GM06990 (cell line): ENCODE measurements around the gene OVOL1.

Source experiments
- DNase-seq: peaks from one replicate; pipeline ENCODE4 v3.0.0-alpha.2; 2011; ENCODE audit not compliant: insufficient read length; ENCODE audit errors: extremely low read depth
- H3K27me3 ChIP-seq: replicated peaks from 2 replicates; pipeline ENCODE4 v1.6.0; 2011; ENCODE audit warnings: low read length; ENCODE audit not compliant: control insufficient read depth, insufficient read depth
- H3K36me3 ChIP-seq: 2 replicates; pipeline ENCODE4 v1.5.1; 2011; ENCODE audit warnings: low read length; ENCODE audit not compliant: control insufficient read depth, insufficient read depth
- H3K4me3 ChIP-seq: replicated peaks from 2 replicates; pipeline ENCODE4 v1.5.1; 2011; ENCODE audit warnings: low read depth, mild to moderate bottlenecking, control low read depth, low read length
- TF ChIP-seq, protein P1 (sequence below): IDR thresholded peaks from 2 replicates; pipeline ENCODE4 v1.5.1; 2011; ENCODE audit warnings: low read length, control low read depth, mild to moderate bottlenecking, inconsistent platforms; ENCODE audit not compliant: insufficient read depth, poor library complexity, severe bottlenecking

Gene OVOL1

DNA sequence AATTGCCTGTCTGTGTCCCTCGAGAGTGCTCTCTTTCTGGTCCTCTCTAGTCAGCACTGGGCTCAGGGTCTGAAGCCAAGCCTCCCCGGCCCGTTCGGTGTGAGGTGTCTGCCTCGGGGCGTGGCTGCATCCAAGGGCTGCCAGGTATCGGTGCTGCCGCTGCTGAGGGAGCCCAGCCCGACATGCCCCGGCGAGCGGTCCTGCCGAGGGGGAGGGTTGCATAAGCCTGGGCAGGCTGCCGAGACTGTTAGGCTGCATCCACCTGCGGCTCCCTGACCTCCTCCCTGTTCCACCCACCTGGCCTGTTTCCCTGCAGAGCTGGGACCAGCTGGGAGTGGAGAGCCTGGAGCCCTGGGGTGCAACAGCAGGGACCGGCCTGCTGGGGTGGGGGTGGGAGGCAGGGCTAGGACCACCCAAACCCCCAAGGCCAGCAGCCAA lies 6.3 kb downstream of the OVOL1 start:
- H3K27me3 ChIP-seq = peaks cover 3% of the 10 kb centered on the region
- no peaks in the 10 kb centered on the region for H3K36me3 ChIP-seq
- TF ChIP-seq, protein P1, sequence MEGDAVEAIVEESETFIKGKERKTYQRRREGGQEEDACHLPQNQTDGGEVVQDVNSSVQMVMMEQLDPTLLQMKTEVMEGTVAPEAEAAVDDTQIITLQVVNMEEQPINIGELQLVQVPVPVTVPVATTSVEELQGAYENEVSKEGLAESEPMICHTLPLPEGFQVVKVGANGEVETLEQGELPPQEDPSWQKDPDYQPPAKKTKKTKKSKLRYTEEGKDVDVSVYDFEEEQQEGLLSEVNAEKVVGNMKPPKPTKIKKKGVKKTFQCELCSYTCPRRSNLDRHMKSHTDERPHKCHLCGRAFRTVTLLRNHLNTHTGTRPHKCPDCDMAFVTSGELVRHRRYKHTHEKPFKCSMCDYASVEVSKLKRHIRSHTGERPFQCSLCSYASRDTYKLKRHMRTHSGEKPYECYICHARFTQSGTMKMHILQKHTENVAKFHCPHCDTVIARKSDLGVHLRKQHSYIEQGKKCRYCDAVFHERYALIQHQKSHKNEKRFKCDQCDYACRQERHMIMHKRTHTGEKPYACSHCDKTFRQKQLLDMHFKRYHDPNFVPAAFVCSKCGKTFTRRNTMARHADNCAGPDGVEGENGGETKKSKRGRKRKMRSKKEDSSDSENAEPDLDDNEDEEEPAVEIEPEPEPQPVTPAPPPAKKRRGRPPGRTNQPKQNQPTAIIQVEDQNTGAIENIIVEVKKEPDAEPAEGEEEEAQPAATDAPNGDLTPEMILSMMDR = no peak
- no peak for DNase-seq
- no peak overlapping the region for H3K4me3 ChIP-seq

DNA sequence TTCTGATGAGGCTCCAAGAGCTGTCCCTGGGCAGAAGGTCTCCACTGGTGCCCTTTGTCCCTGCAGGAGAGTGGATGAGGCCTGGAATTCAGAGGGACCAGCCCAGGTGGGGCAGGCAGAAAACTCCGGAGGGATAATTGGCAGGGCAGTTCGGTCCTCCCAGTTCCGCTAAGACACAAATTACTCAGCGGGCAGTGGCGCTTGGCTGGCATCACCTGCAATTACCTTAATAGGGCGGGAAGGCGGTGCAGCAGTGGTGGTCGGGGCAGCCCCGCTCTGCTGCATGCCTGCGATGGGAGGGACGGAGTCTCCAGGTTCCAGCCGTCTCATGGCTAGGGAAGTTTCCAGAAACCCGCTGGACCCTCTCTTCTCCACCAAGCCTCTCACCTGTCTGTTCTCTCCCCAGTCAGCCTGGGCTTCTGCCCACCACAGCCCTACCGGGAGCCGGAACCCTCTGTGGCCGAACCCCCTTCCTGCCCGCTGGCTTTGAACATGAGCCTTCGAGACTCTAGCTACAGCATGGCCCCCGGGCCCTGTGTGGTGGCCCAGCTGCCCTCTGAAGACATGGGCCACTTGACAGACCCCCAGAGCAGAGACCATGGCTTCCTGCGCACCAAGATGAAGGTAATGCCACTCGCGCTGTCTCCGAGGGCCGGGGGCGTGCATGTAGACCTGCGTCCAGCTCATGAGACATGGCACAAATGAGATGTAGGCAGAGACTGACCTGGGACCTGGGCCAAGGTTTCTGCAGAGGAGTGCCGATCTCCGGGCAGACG lies 7.0 kb downstream of the OVOL1 start:
- TF ChIP-seq, protein P1 = no peak
- peaks cover 3% of the 10 kb centered on the region for H3K27me3 ChIP-seq
- DNase-seq = no peak
- no peaks in the 10 kb centered on the region for H3K36me3 ChIP-seq
- no peak overlapping the region for H3K4me3 ChIP-seq

DNA sequence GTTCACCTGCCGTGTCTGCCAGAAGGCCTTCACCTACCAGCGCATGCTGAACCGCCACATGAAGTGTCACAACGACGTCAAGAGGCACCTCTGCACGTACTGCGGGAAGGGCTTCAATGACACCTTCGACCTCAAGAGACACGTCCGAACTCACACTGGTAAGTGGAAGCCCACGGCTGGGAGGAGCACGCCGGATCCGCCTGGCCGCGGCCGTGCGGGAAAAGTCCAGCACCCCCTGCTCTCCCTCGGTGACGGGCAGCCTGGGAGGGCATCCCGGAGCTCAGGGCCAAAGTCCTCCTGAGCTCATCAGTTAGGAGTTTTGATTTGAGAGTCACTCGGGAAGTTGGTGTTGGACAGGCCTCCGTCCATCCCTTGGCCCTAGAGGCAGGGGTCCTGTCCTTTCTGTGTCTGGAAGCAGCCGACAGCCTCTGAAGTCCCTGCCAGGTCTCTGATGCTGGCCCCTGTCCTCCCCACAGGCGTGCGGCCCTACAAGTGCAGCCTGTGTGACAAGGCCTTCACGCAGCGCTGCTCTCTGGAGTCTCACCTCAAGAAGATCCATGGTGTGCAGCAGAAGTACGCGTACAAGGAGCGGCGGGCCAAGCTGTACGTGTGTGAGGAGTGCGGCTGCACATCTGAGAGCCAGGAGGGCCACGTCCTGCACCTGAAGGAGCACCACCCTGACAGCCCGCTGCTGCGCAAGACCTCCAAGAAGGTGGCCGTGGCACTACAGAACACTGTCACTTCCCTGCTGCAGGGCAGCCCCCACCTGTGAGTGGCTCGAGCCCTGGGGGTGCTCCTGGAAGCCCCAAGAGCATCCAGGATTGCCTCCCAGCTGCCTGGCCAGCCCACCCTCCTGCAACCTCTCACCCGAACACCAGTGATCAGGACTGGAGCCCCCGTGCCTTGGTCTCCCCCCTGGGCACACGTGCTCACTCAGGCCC lies 8.0 kb downstream of the OVOL1 start:
- Histone ChIP-seq H3K4me3 (no peak overlapping the region), H3K36me3 (no peaks in the 10 kb centered on the region), H3K27me3 (no peaks in the 10 kb centered on the region; the same call in 1 of the 2 replicates)
- DNase-seq = no peak
- TF ChIP-seq, protein P1 = no peak

DNA sequence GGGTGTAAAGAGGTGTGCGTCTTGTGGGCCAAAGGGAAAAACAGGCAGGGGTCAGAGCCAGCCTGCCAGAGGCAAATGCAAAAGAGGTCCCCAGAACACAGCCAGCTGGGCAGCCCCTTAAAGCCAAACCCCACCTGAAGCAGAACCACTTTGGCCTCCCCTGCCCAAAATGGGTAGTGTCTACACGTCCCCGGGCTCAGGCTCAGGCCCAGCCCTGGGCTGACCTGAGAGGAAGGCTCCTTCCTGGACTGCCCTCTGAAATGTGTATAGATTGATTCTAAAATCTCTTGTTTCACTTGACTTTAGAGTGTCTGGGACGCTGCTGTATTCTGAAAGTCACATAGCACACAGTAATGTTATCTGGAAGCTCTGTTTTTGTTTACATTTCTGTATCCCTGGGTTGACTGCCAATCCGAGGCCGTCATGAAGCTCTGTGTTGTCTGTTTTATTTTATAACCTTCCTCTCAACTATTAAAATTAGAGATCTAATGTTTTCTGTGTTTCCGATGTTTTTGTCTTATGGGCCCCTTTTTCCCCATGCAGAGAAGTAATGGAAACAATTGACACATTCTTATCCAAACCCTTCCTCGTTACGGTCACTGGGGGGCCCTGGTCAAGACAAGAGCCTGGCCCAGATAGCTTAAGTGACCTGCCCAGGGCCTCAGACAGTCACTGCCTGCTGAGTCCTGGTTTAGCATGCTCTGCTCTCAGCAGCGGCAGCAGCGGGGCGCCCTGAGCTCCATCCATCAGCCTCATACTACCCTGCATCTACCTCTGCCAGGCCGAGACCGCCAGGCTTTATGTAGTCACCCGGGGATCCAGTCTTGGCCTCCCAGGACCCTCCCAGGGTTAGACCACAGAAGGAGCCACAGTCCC lies 10.1 kb downstream of the OVOL1 start:
- DNase-seq = no peak
- Histone ChIP-seq H3K36me3 (no peaks in the 10 kb centered on the region), H3K27me3 (no peaks in the 10 kb centered on the region; the same call in 1 of the 2 replicates), H3K4me3 (no peak overlapping the region)
- TF ChIP-seq, protein P1 = no peak

DNA sequence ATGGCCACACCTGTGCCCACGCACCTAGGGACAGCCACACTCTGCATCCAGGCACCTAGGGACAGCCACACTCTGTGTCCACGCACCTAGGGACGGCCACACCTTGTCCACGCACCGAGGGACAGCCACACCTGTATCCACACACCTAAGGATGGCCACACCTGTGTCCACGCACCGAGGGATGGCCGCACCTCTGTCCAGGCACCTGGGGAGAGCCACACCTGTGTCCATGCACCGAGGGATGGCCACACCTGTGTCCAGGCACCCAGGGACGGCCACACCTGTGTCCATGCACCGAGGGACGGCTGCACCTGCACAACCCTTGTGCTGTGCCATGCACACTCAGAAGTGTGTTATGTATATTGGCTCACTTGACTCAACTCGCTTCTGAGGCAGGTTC lies 10.8 kb downstream of the OVOL1 start:
- TF ChIP-seq, protein P1 = no peak
- Histone ChIP-seq H3K27me3 (no peaks in the 10 kb centered on the region; the same call in 1 of the 2 replicates), H3K4me3 (no peak overlapping the region)

More for the DNA sequence above, 10.8 kb downstream of the OVOL1 start:
- H3K36me3 ChIP-seq = no peaks in the 10 kb centered on the region
- DNase-seq = no peak
